ENCODE results near the gene MYH9.
"Not testable (repeated sequence)": the region's sequence is repeated elsewhere in the genome, so short reads cannot be mapped to it uniquely, and the experiment has no call there.

MYH9 gene

GRCh38 chr22:36291831-36292740, 95.7 kb downstream of the MYH9 start:
- Histone ChIP-seq H3K4me2 (no peak overlapping the region), H3K27me3 (no peaks in the 10 kb centered on the region; the same call in 1 of the 2 replicates), H3K27ac (no peak overlapping the region), H3K36me3 (peaks cover 95% of the 10 kb centered on the region), H4K20me1 (peaks cover 61% of the 10 kb centered on the region), H3K9me3 (peaks cover 54% of the 10 kb centered on the region), H3K4me1 (peaks cover 28% of the 10 kb centered on the region), H3K9ac (no peak overlapping the region), H3K4me3 (no peak overlapping the region)
- TF ChIP-seq Cebpa-rat (IDR thresholded peaks at IDR 0.05), result no peak

DNA sequence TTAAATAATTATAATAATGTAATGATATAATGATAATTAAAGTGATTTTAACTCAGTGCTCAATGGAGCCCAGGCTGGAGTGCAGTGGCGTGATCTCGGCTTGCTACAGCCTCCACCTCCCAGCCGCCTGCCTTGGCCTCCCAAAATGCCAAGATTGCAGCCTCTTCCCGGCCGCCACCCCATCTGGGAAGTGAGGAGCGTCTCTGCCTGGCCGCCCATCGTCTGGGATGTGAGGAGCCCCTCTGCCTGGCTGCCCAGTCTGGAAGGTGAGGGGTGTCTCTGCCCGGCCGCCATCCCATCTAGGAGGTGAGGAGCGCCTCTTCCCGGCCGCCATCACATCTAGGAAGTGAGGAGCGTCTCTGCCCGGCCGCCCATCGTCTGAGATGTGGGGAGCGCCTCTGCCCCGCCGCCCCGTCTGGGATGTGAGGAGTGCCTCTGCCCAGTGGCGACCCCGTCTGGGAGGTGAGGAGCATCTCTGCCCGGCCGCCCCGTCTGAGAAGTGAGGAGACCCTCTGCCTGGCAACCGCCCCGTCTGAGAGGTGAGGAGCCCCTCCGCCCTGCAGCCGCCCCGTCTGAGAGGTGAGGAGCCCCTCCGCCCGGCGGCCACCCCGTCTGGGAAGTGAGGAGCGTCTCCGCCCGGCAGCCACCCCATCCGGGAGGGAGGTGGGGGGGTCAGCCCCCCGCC, 97.2 kb downstream of the MYH9 start:
- H3K9me3 ChIP-seq, result peaks cover 42% of the 10 kb centered on the region
- H3K4me1 ChIP-seq, result peaks cover 41% of the 10 kb centered on the region
- H3K4me3 ChIP-seq, H3K9ac ChIP-seq, H3K4me2 ChIP-seq, H3K27ac ChIP-seq, H3K27me3 ChIP-seq: not testable (repeated sequence)
- peaks cover 95% of the 10 kb centered on the region for H3K36me3 ChIP-seq
- peaks cover 70% of the 10 kb centered on the region for H4K20me1 ChIP-seq

- Histone ChIP-seq H3K4me1 (peaks cover 41% of the 10 kb centered on the region), H4K20me1 (peaks cover 73% of the 10 kb centered on the region), H3K36me3 (peaks cover 95% of the 10 kb centered on the region), H3K9ac (0 out of 2 replicates have a peak overlapping the region, but pooled peaks have one; percentile 1), H3K27ac (peak overlapping the region; percentile 53; the same call in 1 of the 2 replicates), H3K4me2 (peak overlapping the region; percentile 68), H3K9me3 (peaks cover 36% of the 10 kb centered on the region)
- not testable (repeated sequence) for H3K27me3 ChIP-seq, H3K4me3 ChIP-seq
Observed at GRCh38 chr22:36289948-36290371, 97.8 kb downstream of the MYH9 start.

- Histone ChIP-seq H3K9ac (0 out of 2 replicates have a peak overlapping the region, but pooled peaks have one; percentile 1), H3K4me2 (peak overlapping the region; percentile 68), H3K27me3 (no peaks in the 10 kb centered on the region; the same call in 1 of the 2 replicates), H4K20me1 (peaks cover 74% of the 10 kb centered on the region), H3K4me1 (peaks cover 41% of the 10 kb centered on the region), H3K36me3 (peaks cover 95% of the 10 kb centered on the region), H3K9me3 (peaks cover 31% of the 10 kb centered on the region), H3K27ac (peak overlapping the region; percentile 53), H3K4me3 (no peak overlapping the region)
- no peak for TF ChIP-seq Cebpa-rat (IDR thresholded peaks at IDR 0.05)
Observed at GRCh38 chr22:36289406-36289870, 98.3 kb downstream of the MYH9 start.

GRCh38 chr22:36288571-36289405, 99.0 kb downstream of the MYH9 start:
- Histone ChIP-seq H3K4me1 (peaks cover 41% of the 10 kb centered on the region), H3K4me3 (0 out of 2 replicates have a peak overlapping the region, but pooled peaks have one; percentile 11), H3K9me3 (peaks cover 25% of the 10 kb centered on the region), H3K27me3 (no peaks in the 10 kb centered on the region; the same call in 1 of the 2 replicates), H3K36me3 (peaks cover 95% of the 10 kb centered on the region), H3K4me2 (peak overlapping the region; percentile 68), H3K27ac (peak overlapping the region; percentile 53), H4K20me1 (peaks cover 79% of the 10 kb centered on the region), H3K9ac (0 out of 2 replicates have a peak overlapping the region, but pooled peaks have one; percentile 1)
- TF ChIP-seq Cebpa-rat (IDR thresholded peaks at IDR 0.05), result no peak

GRCh38 chr22:36287881-36288515, 99.8 kb downstream of the MYH9 start:
- Histone ChIP-seq H4K20me1 (peaks cover 77% of the 10 kb centered on the region), H3K4me3 (0 out of 2 replicates have a peak overlapping the region, but pooled peaks have one; percentile 11), H3K27me3 (no peaks in the 10 kb centered on the region; the same call in 1 of the 2 replicates), H3K4me2 (peak overlapping the region; percentile 68), H3K9ac (0 out of 2 replicates have a peak overlapping the region, but pooled peaks have one; percentile 29), H3K36me3 (peaks cover 95% of the 10 kb centered on the region), H3K9me3 (peaks cover 17% of the 10 kb centered on the region), H3K4me1 (peaks cover 41% of the 10 kb centered on the region), H3K27ac (peak overlapping the region; percentile 53; the same call in 1 of the 2 replicates)
- no peak for TF ChIP-seq Cebpa-rat (IDR thresholded peaks at IDR 0.05)

DNA sequence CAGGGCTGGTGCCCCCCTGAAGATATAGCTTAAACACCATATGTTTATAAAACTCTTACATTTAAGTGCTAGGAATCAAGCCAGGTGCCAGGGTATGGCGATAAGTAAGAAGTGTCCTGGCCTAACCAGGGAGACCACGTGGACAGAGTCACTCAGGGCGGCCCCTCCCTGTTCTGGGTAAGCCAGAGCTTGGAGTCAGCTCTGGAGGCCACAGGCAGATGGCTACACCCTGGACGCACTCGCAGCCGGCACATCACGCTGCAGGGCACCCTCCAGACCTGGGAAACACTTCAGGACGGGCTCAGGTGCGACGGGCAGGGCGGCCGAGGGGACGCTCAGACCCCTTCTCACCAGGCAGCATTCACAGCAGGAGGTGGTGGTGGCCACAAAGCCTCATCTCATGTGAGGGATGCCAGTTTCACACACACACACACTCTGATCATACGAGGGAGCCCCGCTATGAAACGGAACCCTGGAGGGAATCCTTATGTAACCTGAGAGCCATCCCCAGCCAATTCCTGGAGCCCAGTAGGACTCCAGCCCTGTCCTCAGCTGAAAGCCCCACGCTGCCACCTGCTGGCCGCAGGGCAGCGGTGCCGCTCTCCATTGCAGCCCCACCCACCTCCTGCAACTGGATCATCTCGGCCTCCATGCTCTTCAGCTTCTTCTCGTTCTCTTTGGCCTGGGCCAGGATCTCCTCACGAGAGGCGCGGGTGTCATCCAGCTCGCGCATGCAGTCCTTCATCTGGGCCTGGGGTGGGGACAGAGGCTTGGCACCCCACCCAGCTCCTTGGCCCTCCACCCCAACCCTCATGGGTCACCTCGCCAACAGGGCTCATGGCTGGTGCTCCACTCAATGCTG, 101.4 kb downstream of the MYH9 start:
- Histone ChIP-seq H3K27ac (peak overlapping the region; percentile 30; the same call in 1 of the 2 replicates), H3K36me3 (peaks cover 95% of the 10 kb centered on the region)

GRCh38 chr22:36285545-36285944, 102.2 kb downstream of the MYH9 start:
- Histone ChIP-seq H3K27me3 (no peaks in the 10 kb centered on the region), H3K36me3 (peaks cover 99% of the 10 kb centered on the region), H3K9me3 (no peaks in the 10 kb centered on the region; the same call in 1 of the 2 replicates), H3K4me1 (peaks cover 41% of the 10 kb centered on the region), H3K4me2 (no peak overlapping the region), H3K27ac (0 out of 2 replicates have a peak overlapping the region, but pooled peaks have one; percentile 30), H3K4me3 (no peak overlapping the region), H4K20me1 (peaks cover 86% of the 10 kb centered on the region), H3K9ac (no peak overlapping the region)
- TF ChIP-seq Cebpa-rat (IDR thresholded peaks at IDR 0.05), result no peak

More for the DNA sequence above, 101.4 kb downstream of the MYH9 start:
- Histone ChIP-seq H3K27me3 (no peaks in the 10 kb centered on the region), H3K4me1 (peaks cover 41% of the 10 kb centered on the region), H3K9ac (no peak overlapping the region), H3K4me2 (peak overlapping the region; percentile 68), H3K9me3 (no peaks in the 10 kb centered on the region; the same call in 1 of the 2 replicates), H3K4me3 (no peak overlapping the region), H4K20me1 (peaks cover 79% of the 10 kb centered on the region)
- no peak for TF ChIP-seq Cebpa-rat (IDR thresholded peaks at IDR 0.05)
